HepG2 (cell line): ENCODE measurements around the gene CCDC157. TPM values are rescaled to one million over a fixed set of nuclear protein-coding genes. Genes with fewer than 3 reads are reported as not detected.

Experiments
- CENPT ChIP-seq: sonication (generic); formaldehyde crosslinking; IDR thresholded peaks from 2 replicates; pipeline ENCODE4 v1.8.0; 2022; ENCODE audit warnings: low read depth, mild to moderate bottlenecking, moderate library complexity, missing genetic modification reagents
- FOXP1 ChIP-seq, 2 experiments: fragments of 450-650 bp in 1 of 2; IDR thresholded peaks; 2 replicates each; pipeline ENCODE4 v1.6.1; 2017 to 2018; ENCODE audit warnings: antibody characterized with exemption in 1 of 2
- GFI1 ChIP-seq: sonication (generic); formaldehyde crosslinking; IDR thresholded peaks from 2 replicates; pipeline ENCODE4 v1.5.0; 2020; ENCODE audit warnings: missing genetic modification reagents, mild to moderate bottlenecking, borderline replicate concordance
- KDM2A ChIP-seq: sonication (generic); formaldehyde crosslinking; IDR thresholded peaks from 2 replicates; pipeline ENCODE4 v1.4.0; 2020; ENCODE audit warnings: low read depth, missing genetic modification reagents, borderline replicate concordance
- MXI1 ChIP-seq: IDR thresholded peaks from 3 replicates; pipeline ENCODE4 v1.6.1; 2012; ENCODE audit warnings: low read depth, low read length, inconsistent platforms, borderline replicate concordance
- NFE2 ChIP-seq: sonication (generic); formaldehyde crosslinking; IDR thresholded peaks from 2 replicates; pipeline ENCODE4 v1.4.0; 2020; ENCODE audit warnings: missing genetic modification reagents
- RFX5 ChIP-seq: IDR thresholded peaks from 2 replicates; pipeline ENCODE4 v1.6.1; 2011; ENCODE audit warnings: low read depth, low read length, improper control_type of control experiment
- TAF1 ChIP-seq: sonication (generic); formaldehyde crosslinking; IDR thresholded peaks from 2 replicates; pipeline ENCODE4 v1.4.0; 2020; ENCODE audit warnings: missing genetic modification reagents
- ZBTB7B ChIP-seq: sonication (generic); formaldehyde crosslinking; IDR thresholded peaks from 2 replicates; pipeline ENCODE4 v1.4.0; 2020; ENCODE audit warnings: missing genetic modification reagents
- ZFAT ChIP-seq: sonication (generic); formaldehyde crosslinking; conservative IDR thresholded peaks from 2 replicates; pipeline ENCODE4 v1.8.1; 2023; ENCODE audit warnings: missing genetic modification reagents, inconsistent platforms
- ZNF282 ChIP-seq: fragments of 450-650 bp; IDR thresholded peaks from 2 replicates; pipeline ENCODE4 v1.6.1; 2018; ENCODE audit not compliant: partially characterized antibody
- ZNF549 ChIP-seq: sonication (generic); formaldehyde crosslinking; IDR thresholded peaks from 2 replicates; pipeline ENCODE4 v1.5.0; 2020; ENCODE audit warnings: missing genetic modification reagents
- ZNF569 ChIP-seq: sonication (generic); formaldehyde crosslinking; IDR thresholded peaks from 2 replicates; pipeline ENCODE4 v1.5.0; 2020; ENCODE audit warnings: mild to moderate bottlenecking, missing genetic modification reagents, moderate library complexity, borderline replicate concordance
- ZNF720 ChIP-seq: sonication (generic); formaldehyde crosslinking; IDR thresholded peaks from 2 replicates; pipeline ENCODE4 v1.4.0; 2020; ENCODE audit warnings: missing genetic modification reagents
- polyA plus RNA-seq, 8 experiments: library from polyadenylated mRNA; depleted of rRNA in 3 of 8; stranded (reverse) in 7 of 8; unstranded in 1 of 8; fragments of >200 nt; fragmentation: Illumina TruSeq in 4 of 8; extraction: Trizol in 4 of 8; gene quantifications; 2 replicates each; pipeline versions ENCODE4 v1.2.1 to v1.2.3, GENCODE V29; 2011 to 2016; ENCODE audit warnings: low read depth in 4 of 8, missing spikeins in 1 of 8, mixed read lengths in 1 of 8; ENCODE audit not compliant: insufficient read depth in 1 of 8
- total RNA-seq, 5 experiments: library from RNA; depleted of rRNA; stranded (reverse); fragments of >200 nt; fragmentation: Illumina TruSeq; extraction: Trizol; gene quantifications; 2 replicates each; pipeline ENCODE4 v1.2.3, GENCODE V29; 2016; ENCODE audit warnings: low read depth in 1 of 5
- TF ChIP-seq, protein P1 (sequence below): sonication (generic); formaldehyde crosslinking; IDR thresholded peaks from 2 replicates; pipeline ENCODE4 v1.8.1; 2023; ENCODE audit warnings: mild to moderate bottlenecking, missing genetic modification reagents
- TF ChIP-seq, protein P2 (sequence below): sonication (generic); formaldehyde crosslinking; IDR thresholded peaks from 2 replicates; pipeline ENCODE4 v1.8.0; 2022; ENCODE audit warnings: missing genetic modification reagents, mild to moderate bottlenecking, inconsistent platforms, borderline replicate concordance
- TF ChIP-seq, protein P3 (sequence below): sonication (generic); formaldehyde crosslinking; IDR thresholded peaks from 2 replicates; pipeline ENCODE4 v1.4.0; 2020; ENCODE audit warnings: missing genetic modification reagents
- TF ChIP-seq, protein P4 (sequence below): sonication (generic); formaldehyde crosslinking; IDR thresholded peaks from 2 replicates; pipeline ENCODE4 v1.4.0; 2020; ENCODE audit warnings: missing genetic modification reagents, borderline replicate concordance
- TF ChIP-seq, protein P5 (sequence below): sonication (generic); formaldehyde crosslinking; IDR thresholded peaks from 2 replicates; pipeline ENCODE4 v1.5.1; 2020; ENCODE audit warnings: mild to moderate bottlenecking, missing genetic modification reagents, moderate library complexity

Gene CCDC157
- total and polyA plus RNA-seq, 2 of the 13 experiments (the other 11 are each of a cell fraction or from before 2014, with no cell fraction given): 1.4 to 1.6 TPM

DNA sequence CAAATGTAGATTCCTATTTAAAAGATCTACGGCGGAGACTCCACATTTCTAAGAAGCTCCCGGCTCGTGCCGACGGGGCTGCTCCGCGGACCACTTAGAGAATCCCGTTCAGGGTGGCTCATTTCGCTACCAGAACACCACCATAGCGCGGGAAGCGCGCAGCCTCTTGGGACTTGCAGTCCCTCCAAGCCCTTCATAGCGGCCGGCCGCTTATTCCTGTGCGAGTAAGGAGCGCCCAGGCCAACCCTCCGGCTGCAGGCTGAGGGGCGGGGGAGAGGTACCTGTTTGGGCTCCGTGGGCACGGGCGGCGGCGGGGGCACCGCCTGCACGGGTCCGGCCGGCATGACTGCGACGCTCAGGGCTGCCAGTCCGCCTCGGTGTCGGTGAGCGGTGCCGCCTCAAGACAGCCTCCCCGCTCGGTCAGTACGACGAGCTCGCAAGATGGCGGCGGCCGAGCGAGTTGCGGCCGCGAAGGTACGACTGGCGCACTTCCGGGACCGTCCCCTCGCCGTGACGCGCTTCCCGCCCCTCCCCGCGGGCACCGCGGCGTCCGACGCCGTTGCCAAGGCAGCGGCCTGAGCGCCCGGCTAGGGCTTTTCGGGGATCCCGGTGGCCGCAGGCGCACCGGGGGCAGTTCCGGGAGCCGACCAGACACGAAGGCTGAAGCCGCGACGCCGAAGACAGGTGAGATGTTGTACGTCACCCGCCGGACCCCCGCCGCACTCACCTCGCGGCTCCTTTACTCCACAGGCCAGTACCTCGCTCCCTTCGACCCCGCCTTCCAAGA is at the start of gene CCDC157, which contains the start of gene SF3A1 (continued):
- TF ChIP-seq, protein P1, sequence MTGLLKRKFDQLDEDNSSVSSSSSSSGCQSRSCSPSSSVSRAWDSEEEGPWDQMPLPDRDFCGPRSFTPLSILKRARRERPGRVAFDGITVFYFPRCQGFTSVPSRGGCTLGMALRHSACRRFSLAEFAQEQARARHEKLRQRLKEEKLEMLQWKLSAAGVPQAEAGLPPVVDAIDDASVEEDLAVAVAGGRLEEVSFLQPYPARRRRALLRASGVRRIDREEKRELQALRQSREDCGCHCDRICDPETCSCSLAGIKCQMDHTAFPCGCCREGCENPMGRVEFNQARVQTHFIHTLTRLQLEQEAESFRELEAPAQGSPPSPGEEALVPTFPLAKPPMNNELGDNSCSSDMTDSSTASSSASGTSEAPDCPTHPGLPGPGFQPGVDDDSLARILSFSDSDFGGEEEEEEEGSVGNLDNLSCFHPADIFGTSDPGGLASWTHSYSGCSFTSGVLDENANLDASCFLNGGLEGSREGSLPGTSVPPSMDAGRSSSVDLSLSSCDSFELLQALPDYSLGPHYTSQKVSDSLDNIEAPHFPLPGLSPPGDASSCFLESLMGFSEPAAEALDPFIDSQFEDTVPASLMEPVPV (CRISPR knock-in tag): peak; percentile 88; the same call in 1 of the 2 replicates
- TF ChIP-seq MXI1 (peak; percentile 92), ZNF282 (no peak), ZNF549 (CRISPR knock-in tag) (no peak), FOXP1 (IDR thresholded peaks at IDR 0.05) (no peak), FOXP1 (CRISPR knock-in tag; IDR thresholded peaks at IDR 0.05) (no peak), RFX5 (no peak), ZNF720 (CRISPR knock-in tag) (no peak), NFE2 (no peak), ZBTB7B (CRISPR knock-in tag) (no peak), ZFAT (CRISPR knock-in tag) (peak; percentile 78), TAF1 (CRISPR knock-in tag) (peak; percentile 90), ZNF569 (CRISPR knock-in tag) (no peak; the same call in 1 of the 2 replicates), GFI1 (CRISPR knock-in tag) (no peak), CENPT (CRISPR knock-in tag) (no peak), KDM2A (CRISPR knock-in tag) (peak; percentile 88)
- TF ChIP-seq, protein P2, sequence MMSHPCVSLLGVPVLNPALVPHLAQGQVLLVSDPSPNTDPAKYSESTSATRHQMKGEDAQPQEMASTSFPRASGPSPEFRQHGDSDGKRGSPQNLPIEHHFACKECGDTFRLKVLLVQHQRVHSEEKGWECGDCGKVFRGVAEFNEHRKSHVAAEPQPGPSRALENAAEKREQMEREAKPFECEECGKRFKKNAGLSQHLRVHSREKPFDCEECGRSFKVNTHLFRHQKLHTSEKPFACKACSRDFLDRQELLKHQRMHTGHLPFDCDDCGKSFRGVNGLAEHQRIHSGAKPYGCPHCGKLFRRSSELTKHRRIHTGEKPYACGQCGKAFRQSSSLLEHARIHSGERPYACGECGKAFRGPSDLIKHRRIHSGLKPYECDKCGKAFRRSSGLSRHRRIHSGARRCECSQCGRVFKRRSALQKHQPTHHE: peak; percentile 86; the same call in 1 of the 2 replicates
- TF ChIP-seq, protein P3, sequence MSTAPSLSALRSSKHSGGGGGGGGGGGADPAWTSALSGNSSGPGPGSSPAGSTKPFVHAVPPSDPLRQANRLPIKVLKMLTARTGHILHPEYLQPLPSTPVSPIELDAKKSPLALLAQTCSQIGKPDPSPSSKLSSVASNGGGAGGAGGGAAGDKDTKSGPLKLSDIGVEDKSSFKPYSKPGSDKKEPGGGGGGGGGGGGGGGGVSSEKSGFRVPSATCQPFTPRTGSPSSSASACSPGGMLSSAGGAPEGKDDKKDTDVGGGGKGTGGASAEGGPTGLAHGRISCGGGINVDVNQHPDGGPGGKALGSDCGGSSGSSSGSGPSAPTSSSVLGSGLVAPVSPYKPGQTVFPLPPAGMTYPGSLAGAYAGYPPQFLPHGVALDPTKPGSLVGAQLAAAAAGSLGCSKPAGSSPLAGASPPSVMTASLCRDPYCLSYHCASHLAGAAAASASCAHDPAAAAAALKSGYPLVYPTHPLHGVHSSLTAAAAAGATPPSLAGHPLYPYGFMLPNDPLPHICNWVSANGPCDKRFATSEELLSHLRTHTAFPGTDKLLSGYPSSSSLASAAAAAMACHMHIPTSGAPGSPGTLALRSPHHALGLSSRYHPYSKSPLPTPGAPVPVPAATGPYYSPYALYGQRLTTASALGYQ (CRISPR knock-in tag): peak; percentile 74
- TF ChIP-seq, protein P4, sequence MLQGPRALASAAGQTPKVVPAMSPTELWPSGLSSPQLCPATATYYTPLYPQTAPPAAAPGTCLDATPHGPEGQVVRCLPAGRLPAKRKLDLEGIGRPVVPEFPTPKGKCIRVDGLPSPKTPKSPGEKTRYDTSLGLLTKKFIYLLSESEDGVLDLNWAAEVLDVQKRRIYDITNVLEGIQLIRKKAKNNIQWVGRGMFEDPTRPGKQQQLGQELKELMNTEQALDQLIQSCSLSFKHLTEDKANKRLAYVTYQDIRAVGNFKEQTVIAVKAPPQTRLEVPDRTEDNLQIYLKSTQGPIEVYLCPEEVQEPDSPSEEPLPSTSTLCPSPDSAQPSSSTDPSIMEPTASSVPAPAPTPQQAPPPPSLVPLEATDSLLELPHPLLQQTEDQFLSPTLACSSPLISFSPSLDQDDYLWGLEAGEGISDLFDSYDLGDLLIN (CRISPR knock-in tag): peak; percentile 64
- TF ChIP-seq, protein P5, sequence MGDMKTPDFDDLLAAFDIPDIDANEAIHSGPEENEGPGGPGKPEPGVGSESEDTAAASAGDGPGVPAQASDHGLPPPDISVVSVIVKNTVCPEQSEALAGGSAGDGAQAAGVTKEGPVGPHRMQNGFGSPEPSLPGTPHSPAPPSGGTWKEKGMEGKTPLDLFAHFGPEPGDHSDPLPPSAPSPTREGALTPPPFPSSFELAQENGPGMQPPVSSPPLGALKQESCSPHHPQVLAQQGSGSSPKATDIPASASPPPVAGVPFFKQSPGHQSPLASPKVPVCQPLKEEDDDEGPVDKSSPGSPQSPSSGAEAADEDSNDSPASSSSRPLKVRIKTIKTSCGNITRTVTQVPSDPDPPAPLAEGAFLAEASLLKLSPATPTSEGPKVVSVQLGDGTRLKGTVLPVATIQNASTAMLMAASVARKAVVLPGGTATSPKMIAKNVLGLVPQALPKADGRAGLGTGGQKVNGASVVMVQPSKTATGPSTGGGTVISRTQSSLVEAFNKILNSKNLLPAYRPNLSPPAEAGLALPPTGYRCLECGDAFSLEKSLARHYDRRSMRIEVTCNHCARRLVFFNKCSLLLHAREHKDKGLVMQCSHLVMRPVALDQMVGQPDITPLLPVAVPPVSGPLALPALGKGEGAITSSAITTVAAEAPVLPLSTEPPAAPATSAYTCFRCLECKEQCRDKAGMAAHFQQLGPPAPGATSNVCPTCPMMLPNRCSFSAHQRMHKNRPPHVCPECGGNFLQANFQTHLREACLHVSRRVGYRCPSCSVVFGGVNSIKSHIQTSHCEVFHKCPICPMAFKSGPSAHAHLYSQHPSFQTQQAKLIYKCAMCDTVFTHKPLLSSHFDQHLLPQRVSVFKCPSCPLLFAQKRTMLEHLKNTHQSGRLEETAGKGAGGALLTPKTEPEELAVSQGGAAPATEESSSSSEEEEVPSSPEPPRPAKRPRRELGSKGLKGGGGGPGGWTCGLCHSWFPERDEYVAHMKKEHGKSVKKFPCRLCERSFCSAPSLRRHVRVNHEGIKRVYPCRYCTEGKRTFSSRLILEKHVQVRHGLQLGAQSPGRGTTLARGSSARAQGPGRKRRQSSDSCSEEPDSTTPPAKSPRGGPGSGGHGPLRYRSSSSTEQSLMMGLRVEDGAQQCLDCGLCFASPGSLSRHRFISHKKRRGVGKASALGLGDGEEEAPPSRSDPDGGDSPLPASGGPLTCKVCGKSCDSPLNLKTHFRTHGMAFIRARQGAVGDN (CRISPR knock-in tag): peak; percentile 87
